IMR-90 (cell line): ENCODE measurements around the gene GUCD1. TPM values are rescaled to one million over a fixed set of nuclear protein-coding genes. Genes with fewer than 3 reads are reported as not detected.

Source experiments
- ATAC-seq: fragments of 200-7000 bp; cut with Tn5 transposase; 2 replicates; pipeline ENCODE4 v1.9.1; 2020; ENCODE audit warnings: low read depth, mild to moderate bottlenecking, moderate library complexity
- BruUV-seq: library from RNA; stranded (reverse); fragments of 400-500 nt; replicated peaks from 2 replicates; lab custom pipeline; 2021; lab: Mats Ljungman, UMichigan
- CTCF ChIA-PET: fragments of 300-600 bp; formaldehyde crosslinking; extraction: SDS; loops from one replicate; lab custom pipeline; 2021; ENCODE audit warnings: antibody characterized with exemption; lab: Yijun Ruan, JAX
- POLR2A ChIA-PET: fragments of 300-600 bp; sonication (Branson Sonifier 250); formaldehyde crosslinking; loops from one replicate; lab custom pipeline; 2022; ENCODE audit warnings: antibody characterized with exemption; ENCODE audit not compliant: unreplicated experiment; lab: Charles Lee
- DNase-seq: peaks from one replicate; pipeline ENCODE4 v3.0.0; 2013
- H2AFZ ChIP-seq: replicated peaks from 2 replicates; pipeline ENCODE3; 2013; ENCODE audit warnings: low read length, mild to moderate bottlenecking; ENCODE audit not compliant: poor library complexity
- H2AK5ac ChIP-seq: 2 replicates; pipeline ENCODE4 v1.6.1; 2013; ENCODE audit warnings: low read depth, low read length, inconsistent platforms
- H2AK9ac ChIP-seq: replicated peaks from 2 replicates; pipeline ENCODE3; 2013; ENCODE audit warnings: mild to moderate bottlenecking, low read depth, low read length, moderate library complexity; ENCODE audit not compliant: poor library complexity
- H2BK120ac ChIP-seq: 2 replicates; pipeline ENCODE4 v1.6.1; 2013; ENCODE audit warnings: low read depth, low read length, inconsistent platforms
- H2BK15ac ChIP-seq: 3 replicates; pipeline ENCODE4 v1.6.1; 2013; ENCODE audit warnings: low read depth, low read length, inconsistent platforms
- H2BK20ac ChIP-seq: 2 replicates; pipeline ENCODE4 v1.6.1; 2013; ENCODE audit warnings: low read depth, mild to moderate bottlenecking, inconsistent platforms, low read length, moderate library complexity
- H2BK5ac ChIP-seq: 2 replicates; pipeline ENCODE4 v1.6.1; 2013; ENCODE audit warnings: mild to moderate bottlenecking, low read depth, low read length, inconsistent platforms; ENCODE audit not compliant: poor library complexity, severe bottlenecking
- H3K14ac ChIP-seq: replicated peaks from 2 replicates; pipeline ENCODE4 v1.6.1; 2013; ENCODE audit warnings: low read depth, low read length, inconsistent platforms
- H3K18ac ChIP-seq: 2 replicates; pipeline ENCODE4 v1.6.1; 2013; ENCODE audit warnings: low read depth, low read length, control low read depth
- H3K23ac ChIP-seq: 2 replicates; pipeline ENCODE4 v1.6.1; 2013; ENCODE audit warnings: low read depth, low read length, inconsistent platforms
- H3K27ac ChIP-seq: 2 replicates; pipeline ENCODE4 v1.5.1; 2013; ENCODE audit warnings: mild to moderate bottlenecking, control low read depth, low read length; ENCODE audit not compliant: insufficient read depth
- H3K27me3 ChIP-seq: 2 replicates; pipeline ENCODE4 v1.6.1; 2013; ENCODE audit warnings: low read length; ENCODE audit not compliant: control insufficient read depth, insufficient read depth
- H3K36me3 ChIP-seq: 2 replicates; pipeline ENCODE4 v1.6.1; 2013; ENCODE audit warnings: low read length, mixed read lengths; ENCODE audit not compliant: control insufficient read depth, insufficient read depth
- H3K4ac ChIP-seq: 2 replicates; pipeline ENCODE4 v1.6.1; 2013; ENCODE audit warnings: low read depth, low read length, inconsistent platforms
- H3K4me1 ChIP-seq: 2 replicates; pipeline ENCODE4 v1.6.1; 2013; ENCODE audit warnings: low read length, mixed read lengths; ENCODE audit not compliant: control insufficient read depth, insufficient read depth
- H3K4me2 ChIP-seq: 2 replicates; pipeline ENCODE4 v1.6.1; 2013; ENCODE audit warnings: low read depth, mild to moderate bottlenecking, control low read depth, low read length, moderate library complexity
- H3K4me3 ChIP-seq: 2 replicates; pipeline ENCODE4 v1.5.1; 2013; ENCODE audit warnings: low read depth, mild to moderate bottlenecking, control low read depth, low read length, moderate library complexity; ENCODE audit not compliant: insufficient read depth
- H3K56ac ChIP-seq: 2 replicates; pipeline ENCODE4 v1.6.1; 2013; ENCODE audit warnings: low read length, inconsistent platforms; ENCODE audit not compliant: insufficient read depth; ENCODE audit errors: extremely low read depth
- H3K79me1 ChIP-seq, 2 experiments: 2 replicates each; pipeline ENCODE4 v1.6.1; 2013; ENCODE audit warnings: low read length in 2 of 2, inconsistent platforms in 1 of 2, low read depth in 1 of 2
- H3K9ac ChIP-seq: 2 replicates; pipeline ENCODE4 v1.6.1; 2013; ENCODE audit warnings: low read depth, low read length, control low read depth
- H3K9me1 ChIP-seq: 2 replicates; pipeline ENCODE4 v1.6.1; 2013; ENCODE audit warnings: low read length, inconsistent platforms; ENCODE audit not compliant: insufficient read depth
- H3K9me3 ChIP-seq: 2 replicates; pipeline ENCODE4 v1.6.1; 2013; ENCODE audit warnings: low read length; ENCODE audit not compliant: control insufficient read depth, insufficient read depth
- H4K20me1 ChIP-seq: 2 replicates; pipeline ENCODE4 v1.6.1; 2013; ENCODE audit warnings: low read length, inconsistent platforms; ENCODE audit not compliant: insufficient read depth
- H4K5ac ChIP-seq: 2 replicates; pipeline ENCODE4 v1.6.1; 2013; ENCODE audit warnings: mild to moderate bottlenecking, low read depth, low read length, control low read depth
- H4K8ac ChIP-seq, 2 experiments: 2 replicates each; pipeline ENCODE4 v1.6.1; 2013; ENCODE audit warnings: low read depth in 2 of 2, low read length in 2 of 2, control low read depth in 1 of 2, inconsistent platforms in 1 of 2
- H4K91ac ChIP-seq: 2 replicates; pipeline ENCODE4 v1.6.1; 2013; ENCODE audit warnings: low read depth, low read length, inconsistent platforms; ENCODE audit not compliant: insufficient read depth
- BHLHE40 ChIP-seq: fragments of 150-350 bp; IDR thresholded peaks from 2 replicates; pipeline ENCODE4 v1.6.1; 2016; ENCODE audit warnings: mild to moderate bottlenecking, low read depth, low read length
- CHD1 ChIP-seq: IDR thresholded peaks from 2 replicates; pipeline ENCODE4 v1.6.1; 2012; ENCODE audit warnings: low read depth, low read length, improper control_type of control experiment
- ELK1 ChIP-seq: fragments of 150-350 bp; IDR thresholded peaks from 2 replicates; pipeline ENCODE4 v1.6.1; 2016; ENCODE audit warnings: low read depth, mild to moderate bottlenecking, low read length, moderate library complexity, borderline replicate concordance
- FOS ChIP-seq: fragments of 150-350 bp; IDR thresholded peaks from 2 replicates; pipeline ENCODE4 v1.6.1; 2016; ENCODE audit warnings: low read depth, low read length
- MAFK ChIP-seq: IDR thresholded peaks from 2 replicates; pipeline ENCODE4 v1.6.1; 2012; ENCODE audit warnings: low read depth, low read length, improper control_type of control experiment
- MAZ ChIP-seq: IDR thresholded peaks from 2 replicates; pipeline ENCODE4 v1.6.1; 2012; ENCODE audit warnings: low read depth, mild to moderate bottlenecking, low read length, improper control_type of control experiment, moderate library complexity, borderline replicate concordance
- MXI1 ChIP-seq: IDR thresholded peaks from 2 replicates; pipeline ENCODE4 v1.6.1; 2012; ENCODE audit warnings: low read depth, mild to moderate bottlenecking, low read length, moderate library complexity, borderline replicate concordance
- NFE2L2 ChIP-seq: fragments of 150-350 bp; IDR thresholded peaks from 2 replicates; pipeline ENCODE4 v1.6.1; 2016; ENCODE audit warnings: low read depth, mild to moderate bottlenecking, low read length
- POLR2A ChIP-seq: IDR thresholded peaks from 2 replicates; pipeline ENCODE4 v1.6.1; 2012; ENCODE audit warnings: mild to moderate bottlenecking, low read depth, low read length
- RAD21 ChIP-seq: IDR thresholded peaks from 2 replicates; pipeline ENCODE4 v1.6.1; 2012; ENCODE audit warnings: low read length, improper control_type of control experiment
- RCOR1 ChIP-seq: IDR thresholded peaks from 2 replicates; pipeline ENCODE4 v1.6.1; 2012; ENCODE audit warnings: mild to moderate bottlenecking, low read length, improper control_type of control experiment; ENCODE audit not compliant: insufficient replicate concordance
- RFX5 ChIP-seq: IDR thresholded peaks from 2 replicates; pipeline ENCODE4 v1.8.0; 2012; ENCODE audit warnings: low read depth, mild to moderate bottlenecking, low read length, moderate library complexity
- SMC3 ChIP-seq: fragments of 150-350 bp; IDR thresholded peaks from 2 replicates; pipeline ENCODE4 v1.6.1; 2016; ENCODE audit warnings: low read depth, mild to moderate bottlenecking, antibody characterized with exemption, low read length, moderate library complexity
- USF2 ChIP-seq: fragments of 150-350 bp; IDR thresholded peaks from 2 replicates; pipeline ENCODE4 v1.6.1; 2017; ENCODE audit warnings: mild to moderate bottlenecking, antibody characterized with exemption, low read length, low read depth
- WGBS, 2 experiments: methylation state at CpG; one replicate each; pipeline versions ENCODE4 v1.1.5 to v1.1.7; 2013; ENCODE audit warnings: missing lambda C conversion rate in 2 of 2; ENCODE audit not compliant: insufficient read length in 1 of 2; ENCODE audit errors: extremely low coverage in 2 of 2; 5-methylcytosine and 5-hydroxymethylcytosine counted together
- dilution Hi-C: fragments of 300-500 bp; cut with HindIII; formaldehyde crosslinking; loops from one replicate; pipeline ENCODE4 v1.14.3; 2018; ENCODE audit warnings: low sequenced_read_pairs; ENCODE audit not compliant: unreplicated experiment
- in situ Hi-C: fragments of 300-500 bp; cut with MboI; formaldehyde crosslinking; loops from 3 replicates; pipeline ENCODE4 v1.14.3; 2019; ENCODE audit warnings: low sequenced_read_pairs, inconsistent platforms, mixed read lengths
- intact Hi-C: fragments of 100-400 bp; cut with micrococcal nuclease; formaldehyde crosslinking; loops from 2 replicates; pipeline ENCODE4 v1.10.0; 2022
- polyA plus RNA-seq, 3 experiments: library from polyadenylated mRNA; depleted of rRNA; stranded (reverse); fragments of >200 nt; gene quantifications; 2 replicates each; pipeline ENCODE4 v1.2.3, GENCODE V29; 2012; ENCODE audit warnings: low replicate concordance in 1 of 3
- total RNA-seq: library from RNA; depleted of rRNA; stranded (reverse); fragments of >200 nt; gene quantifications from 2 replicates; pipeline ENCODE4 v1.2.3, GENCODE V29; 2012
- TF ChIP-seq, protein P1 (sequence below): conservative IDR thresholded peaks from 2 replicates; pipeline ENCODE4 v1.5.1; 2012; ENCODE audit warnings: mild to moderate bottlenecking, low read depth, low read length, improper control_type of control experiment

GUCD1 gene
- total and polyA plus RNA-seq, 2 of the 4 experiments (the other 2 are of a cell fraction) = 97.6 to 143 TPM

GRCh38 chr22:24601217-24602104, 46.5 kb upstream of the GUCD1 start:
- Histone ChIP-seq H2AFZ (no peak overlapping the region), H3K23ac (no peak overlapping the region), H3K36me3 (no peaks in the 10 kb centered on the region), H3K56ac (no peak overlapping the region), H3K14ac (no peak overlapping the region), H4K20me1 (no peaks in the 10 kb centered on the region), H2AK5ac (no peak overlapping the region), H2BK5ac (no peak overlapping the region), H3K4ac (no peak overlapping the region), H3K4me2 (no peak overlapping the region), H3K9me3 (no peaks in the 10 kb centered on the region), H3K27ac (no peak overlapping the region), H2BK15ac (no peak overlapping the region), H2BK120ac (no peak overlapping the region), H3K18ac (no peak overlapping the region), H3K9ac (no peak overlapping the region), H3K27me3 (no peaks in the 10 kb centered on the region), H2BK20ac (no peak overlapping the region), H4K8ac (no peak overlapping the region), H4K5ac (no peak overlapping the region), H3K9me1 (no peaks in the 10 kb centered on the region), H3K4me1 (peaks cover 2% of the 10 kb centered on the region; the same call in 1 of the 2 replicates), H3K79me1 (no peaks in the 10 kb centered on the region), H4K91ac (no peak overlapping the region), H2AK9ac (no peak overlapping the region), H3K4me3 (no peak overlapping the region)
- intact Hi-C loops = no loop called here
- no peak for DNase-seq
- in situ Hi-C loops = no loop called here
- ChIA-PET CTCF (no interaction called here), POLR2A (no interaction called here)
- WGBS, 2 experiments = 86% methylated on average over 1 of the region's 12 CpGs; no CpG with 5 or more reads in 1 of the 2 experiments
- dilution Hi-C loops = no loop called here
- no peak for ATAC-seq
- BruUV-seq = no TSS peak
- TF ChIP-seq NFE2L2 (no peak), RAD21 (no peak), SMC3 (no peak), ELK1 (no peak), RCOR1 (no peak), POLR2A (no peak), USF2 (no peak), FOS (no peak), BHLHE40 (no peak), CHD1 (no peak), MAZ (no peak), MXI1 (no peak), RFX5 (no peak), MAFK (no peak)
- TF ChIP-seq, protein P1, sequence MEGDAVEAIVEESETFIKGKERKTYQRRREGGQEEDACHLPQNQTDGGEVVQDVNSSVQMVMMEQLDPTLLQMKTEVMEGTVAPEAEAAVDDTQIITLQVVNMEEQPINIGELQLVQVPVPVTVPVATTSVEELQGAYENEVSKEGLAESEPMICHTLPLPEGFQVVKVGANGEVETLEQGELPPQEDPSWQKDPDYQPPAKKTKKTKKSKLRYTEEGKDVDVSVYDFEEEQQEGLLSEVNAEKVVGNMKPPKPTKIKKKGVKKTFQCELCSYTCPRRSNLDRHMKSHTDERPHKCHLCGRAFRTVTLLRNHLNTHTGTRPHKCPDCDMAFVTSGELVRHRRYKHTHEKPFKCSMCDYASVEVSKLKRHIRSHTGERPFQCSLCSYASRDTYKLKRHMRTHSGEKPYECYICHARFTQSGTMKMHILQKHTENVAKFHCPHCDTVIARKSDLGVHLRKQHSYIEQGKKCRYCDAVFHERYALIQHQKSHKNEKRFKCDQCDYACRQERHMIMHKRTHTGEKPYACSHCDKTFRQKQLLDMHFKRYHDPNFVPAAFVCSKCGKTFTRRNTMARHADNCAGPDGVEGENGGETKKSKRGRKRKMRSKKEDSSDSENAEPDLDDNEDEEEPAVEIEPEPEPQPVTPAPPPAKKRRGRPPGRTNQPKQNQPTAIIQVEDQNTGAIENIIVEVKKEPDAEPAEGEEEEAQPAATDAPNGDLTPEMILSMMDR = no peak
